ENCODE measurements around the gene TPST1. TPM values are rescaled to one million over a fixed set of nuclear protein-coding genes. Genes with fewer than 3 reads are reported as not detected.
A peak's percentile ranks its signal among the peaks of the same experiment; 100 is the strongest.
"Not testable (repeated sequence)": the region's sequence is repeated elsewhere in the genome, so short reads cannot be mapped to it uniquely, and the experiment has no call there.

Gene TPST1
- total RNA-seq, 4 donors from 2014 or later = 5.4 to 58.6 (median 12.5) TPM

- DNase-seq = peak in 1 of 3 donors; percentile 2
- no peaks in the 10 kb centered on the region for H3K27me3 ChIP-seq
- TF ChIP-seq POLR2A (IDR thresholded peaks at IDR 0.05) (no peak), CTCF (IDR thresholded peaks at IDR 0.05) (no peak)
Measured at GRCh38 chr7:66371096-66371824, 166.1 kb downstream of the TPST1 start.

GRCh38 chr7:66374141-66374840 is 169.2 kb downstream of the TPST1 start:
- not testable (repeated sequence) for H3K36me3 ChIP-seq, H3K9me3 ChIP-seq, H3K27me3 ChIP-seq, DNase-seq, H3K4me3 ChIP-seq, H3K27ac ChIP-seq, H3K4me1 ChIP-seq

More at GRCh38 chr7:66371096-66371824, 166.1 kb downstream of the TPST1 start:
- Histone ChIP-seq H3K4me1 (no peaks in the 10 kb centered on the region), H3K36me3 (no peaks in the 10 kb centered on the region), H3K9me3 (no peaks in the 10 kb centered on the region), H3K27ac (no peak overlapping the region), H3K4me3 (no peak overlapping the region)

GRCh38 chr7:66376264-66376945 is 171.3 kb downstream of the TPST1 start:
- Histone ChIP-seq H3K9me3 (peaks cover 0 to 8% (median 0%) of the 10 kb centered on the region in 4 donors), H3K4me3 (no peak overlapping the region), H3K27ac (no peak overlapping the region), H3K4me1 (no peaks in the 10 kb centered on the region), H3K27me3 (no peaks in the 10 kb centered on the region), H3K36me3 (peaks cover 0 to 4% (median 0%) of the 10 kb centered on the region in 3 donors)
- DNase-seq = no peak
- TF ChIP-seq CTCF (IDR thresholded peaks at IDR 0.05) = no peak
- TF ChIP-seq POLR2A (IDR thresholded peaks at IDR 0.05) = no peak

GRCh38 chr7:66377045-66377444 is 171.9 kb downstream of the TPST1 start:
- TF ChIP-seq POLR2A (IDR thresholded peaks at IDR 0.05) (no peak), CTCF (IDR thresholded peaks at IDR 0.05) (no peak)
- Histone ChIP-seq H3K36me3 (peaks cover 0 to 4% (median 0%) of the 10 kb centered on the region in 3 donors), H3K4me3 (no peak overlapping the region), H3K4me1 (no peaks in the 10 kb centered on the region), H3K27me3 (no peaks in the 10 kb centered on the region), H3K27ac (no peak overlapping the region), H3K9me3 (peaks cover 0 to 8% (median 0%) of the 10 kb centered on the region in 4 donors)
- no peak for DNase-seq

DNA sequence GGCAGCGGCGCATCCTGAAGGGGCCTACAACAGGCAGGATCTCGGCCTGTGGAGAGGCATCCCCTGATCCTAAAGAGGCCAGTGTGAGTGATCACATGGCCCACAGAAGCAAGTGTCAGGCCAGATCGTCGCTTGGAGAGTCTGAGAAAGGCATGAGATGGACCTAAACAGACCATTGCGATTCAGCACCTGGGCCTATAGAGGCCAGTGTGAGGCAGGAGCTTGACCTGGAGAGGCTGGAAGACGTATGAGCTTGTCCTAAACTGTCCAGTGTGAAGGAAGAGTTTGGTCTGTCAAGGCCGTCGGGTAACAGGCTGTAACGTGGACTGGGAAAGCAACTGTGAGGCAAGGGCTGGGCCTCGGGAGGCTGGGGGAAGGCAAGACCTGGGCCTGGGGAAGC is 172.6 kb downstream of the TPST1 start:
- no peak for DNase-seq
- H3K27ac ChIP-seq = no peak overlapping the region
- no peak for TF ChIP-seq POLR2A (IDR thresholded peaks at IDR 0.05)
- TF ChIP-seq CTCF (IDR thresholded peaks at IDR 0.05) = no peak
- H3K9me3 ChIP-seq = peaks cover 0 to 8% (median 0%) of the 10 kb centered on the region in 4 donors
- H3K27me3 ChIP-seq = no peaks in the 10 kb centered on the region
- H3K4me3 ChIP-seq = no peak overlapping the region
- peaks cover 0 to 4% (median 0%) of the 10 kb centered on the region in 3 donors for H3K36me3 ChIP-seq
- H3K4me1 ChIP-seq = no peaks in the 10 kb centered on the region

Measured in Peyer's patch (tissue), 4 donors.